ENCODE results near the gene R3HDM1. TPM values are rescaled to one million over a fixed set of nuclear protein-coding genes. Genes with fewer than 3 reads are reported as not detected.

The R3HDM1 gene
- total RNA-seq, 1 experiment from 2014 or later: 52.4 TPM

DNA sequence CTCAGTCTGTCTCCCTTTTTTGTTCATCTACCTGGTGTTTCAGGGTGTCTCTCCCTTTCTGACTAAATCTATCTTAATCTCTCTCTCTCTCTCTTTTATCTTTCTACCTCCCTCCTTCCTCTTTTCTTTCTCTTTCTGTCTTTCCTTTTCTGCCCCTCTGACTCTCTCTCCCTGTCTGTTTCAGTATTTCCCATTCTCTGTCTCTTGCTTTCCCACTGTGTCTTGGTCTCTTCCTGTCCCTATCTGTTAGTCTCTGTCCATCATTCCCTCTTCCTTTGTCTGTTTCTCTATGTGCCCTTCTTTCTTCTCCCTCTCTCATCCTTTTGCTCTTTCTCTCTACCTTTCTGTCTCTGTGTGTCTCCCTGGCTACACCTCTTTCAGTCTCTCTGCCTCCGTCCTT is 56.7 kb downstream of the R3HDM1 start:
- BruUV-seq (replicated peaks): no TSS peak
- Mint-ChIP-seq H3K36me3 (ENCODE audit: insufficient read depth, unreplicated experiment) (no peaks in the 10 kb centered on the region), H3K27me3 (ENCODE audit: insufficient read depth, unreplicated experiment) (no peaks in the 10 kb centered on the region), H3K9me3 (ENCODE audit: unreplicated experiment) (no peaks in the 10 kb centered on the region), H3K4me1 (ENCODE audit: insufficient read depth, unreplicated experiment) (no peaks in the 10 kb centered on the region), H3K4me3 (ENCODE audit: unreplicated experiment) (no peak overlapping the region), H3K27ac (ENCODE audit: low read depth, unreplicated experiment) (no peak overlapping the region)
- TF ChIP-seq, protein P1, sequence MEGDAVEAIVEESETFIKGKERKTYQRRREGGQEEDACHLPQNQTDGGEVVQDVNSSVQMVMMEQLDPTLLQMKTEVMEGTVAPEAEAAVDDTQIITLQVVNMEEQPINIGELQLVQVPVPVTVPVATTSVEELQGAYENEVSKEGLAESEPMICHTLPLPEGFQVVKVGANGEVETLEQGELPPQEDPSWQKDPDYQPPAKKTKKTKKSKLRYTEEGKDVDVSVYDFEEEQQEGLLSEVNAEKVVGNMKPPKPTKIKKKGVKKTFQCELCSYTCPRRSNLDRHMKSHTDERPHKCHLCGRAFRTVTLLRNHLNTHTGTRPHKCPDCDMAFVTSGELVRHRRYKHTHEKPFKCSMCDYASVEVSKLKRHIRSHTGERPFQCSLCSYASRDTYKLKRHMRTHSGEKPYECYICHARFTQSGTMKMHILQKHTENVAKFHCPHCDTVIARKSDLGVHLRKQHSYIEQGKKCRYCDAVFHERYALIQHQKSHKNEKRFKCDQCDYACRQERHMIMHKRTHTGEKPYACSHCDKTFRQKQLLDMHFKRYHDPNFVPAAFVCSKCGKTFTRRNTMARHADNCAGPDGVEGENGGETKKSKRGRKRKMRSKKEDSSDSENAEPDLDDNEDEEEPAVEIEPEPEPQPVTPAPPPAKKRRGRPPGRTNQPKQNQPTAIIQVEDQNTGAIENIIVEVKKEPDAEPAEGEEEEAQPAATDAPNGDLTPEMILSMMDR (IDR thresholded peaks at IDR 0.05; ENCODE audit: unreplicated experiment): no peak
- DNase-seq (ENCODE audit: unreplicated experiment): no peak
- ChIA-PET CTCF (no interaction called here), POLR2A (interaction anchor here (0.5 to 0.7 kb wide), 2 partner anchors 57 to 456 kb away, joined by 3 read pairs; partner anchors contain the start of genes R3HDM1 and ZRANB3)
- intact Hi-C loops (cut with micrococcal nuclease): loop anchor here (10.0 kb wide), 1 partner anchor 93 kb away; no protein-coding TSS in a partner anchor

DNA sequence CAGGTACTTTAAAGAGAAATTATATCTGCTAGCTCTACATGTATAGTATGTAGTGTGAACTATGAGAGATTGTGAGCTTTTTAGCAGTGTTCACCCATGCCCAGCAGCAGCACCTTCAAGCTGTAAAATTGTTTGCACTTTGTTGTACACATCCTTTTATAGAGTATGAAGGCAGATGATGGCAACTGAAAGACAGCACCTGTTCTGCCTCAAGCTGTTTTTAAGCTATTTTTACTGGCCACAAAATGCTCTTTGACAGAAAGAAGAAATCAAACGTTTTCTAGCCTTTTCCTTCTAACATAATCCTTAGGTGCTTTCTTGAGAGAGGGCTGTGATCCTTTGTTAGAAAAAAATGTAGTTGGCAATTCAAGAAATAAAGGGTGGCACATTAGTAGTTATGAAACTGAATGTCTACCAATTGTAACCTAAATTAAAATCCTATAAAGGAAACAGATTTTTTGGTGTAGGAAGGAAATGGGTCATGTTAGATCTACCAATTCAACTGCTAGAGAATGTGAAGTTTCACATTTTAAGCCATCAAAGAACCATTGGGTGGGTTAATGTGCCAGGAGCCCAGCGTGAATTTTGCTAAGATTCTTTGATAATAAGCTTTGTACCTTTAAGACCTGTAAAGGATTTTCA is 59.5 kb downstream of the R3HDM1 start:
- intact Hi-C loops (cut with micrococcal nuclease): no loop called here
- ChIA-PET CTCF (interaction anchor here (0.6 to 1.2 kb wide), 4 partner anchors 10 to 587 kb away, joined by 3 to 6 read pairs (median 4); no protein-coding TSS in a partner anchor), POLR2A (interaction anchor here (0.5 kb wide), 1 partner anchor 572 kb away, joined by 3 read pairs; no protein-coding TSS in a partner anchor)
- TF ChIP-seq, protein P1 (IDR thresholded peaks at IDR 0.05; ENCODE audit: unreplicated experiment): no peak
- Mint-ChIP-seq H3K27ac (ENCODE audit: low read depth, unreplicated experiment) (no peak overlapping the region), H3K4me1 (ENCODE audit: insufficient read depth, unreplicated experiment) (no peaks in the 10 kb centered on the region), H3K36me3 (ENCODE audit: insufficient read depth, unreplicated experiment) (no peaks in the 10 kb centered on the region), H3K9me3 (ENCODE audit: unreplicated experiment) (no peaks in the 10 kb centered on the region), H3K4me3 (ENCODE audit: unreplicated experiment) (no peak overlapping the region), H3K27me3 (ENCODE audit: insufficient read depth, unreplicated experiment) (no peaks in the 10 kb centered on the region)
- no TSS peak for BruUV-seq (replicated peaks)
- DNase-seq (ENCODE audit: unreplicated experiment): no peak

DNA sequence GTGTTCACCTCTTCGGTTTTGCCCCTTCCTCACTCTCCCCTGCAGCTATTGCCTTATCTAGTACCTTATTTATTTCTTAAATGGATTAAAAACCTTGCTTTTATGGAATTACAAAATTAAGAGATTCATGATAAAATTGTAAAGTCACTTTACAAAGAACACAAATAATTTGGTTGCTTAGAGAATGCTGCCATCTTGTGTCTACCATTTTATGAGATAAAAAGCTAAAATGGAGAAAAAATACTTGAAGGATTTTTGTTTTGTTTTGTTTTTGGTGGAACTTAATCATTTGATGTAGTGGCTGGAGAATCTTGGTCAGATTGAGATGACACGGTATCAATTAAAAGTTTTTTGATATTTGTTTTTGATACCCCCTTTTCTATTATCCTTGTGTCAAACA is 69.6 kb downstream of the R3HDM1 start:
- ChIA-PET CTCF (interaction anchor here (0.7 to 2.1 kb wide), 4 partner anchors 10 to 597 kb away, joined by 3 to 8 read pairs (median 3); no protein-coding TSS in a partner anchor), POLR2A (no interaction called here)
- TF ChIP-seq, protein P1 (IDR thresholded peaks at IDR 0.05; ENCODE audit: unreplicated experiment): no peak
- Mint-ChIP-seq H3K27ac (ENCODE audit: low read depth, unreplicated experiment) (peak overlapping the region; percentile 29), H3K27me3 (ENCODE audit: insufficient read depth, unreplicated experiment) (no peaks in the 10 kb centered on the region), H3K4me1 (ENCODE audit: insufficient read depth, unreplicated experiment) (no peaks in the 10 kb centered on the region), H3K36me3 (ENCODE audit: insufficient read depth, unreplicated experiment) (peaks cover 32% of the 10 kb centered on the region), H3K9me3 (ENCODE audit: unreplicated experiment) (no peaks in the 10 kb centered on the region), H3K4me3 (ENCODE audit: unreplicated experiment) (no peak overlapping the region)
- no TSS peak for BruUV-seq (replicated peaks)
- intact Hi-C loops (cut with micrococcal nuclease): loop anchor here (1.0 to 5.0 kb wide), 2 partner anchors 128 to 599 kb away; no protein-coding TSS in a partner anchor
- peak; percentile 5 for DNase-seq (ENCODE audit: unreplicated experiment)

DNA sequence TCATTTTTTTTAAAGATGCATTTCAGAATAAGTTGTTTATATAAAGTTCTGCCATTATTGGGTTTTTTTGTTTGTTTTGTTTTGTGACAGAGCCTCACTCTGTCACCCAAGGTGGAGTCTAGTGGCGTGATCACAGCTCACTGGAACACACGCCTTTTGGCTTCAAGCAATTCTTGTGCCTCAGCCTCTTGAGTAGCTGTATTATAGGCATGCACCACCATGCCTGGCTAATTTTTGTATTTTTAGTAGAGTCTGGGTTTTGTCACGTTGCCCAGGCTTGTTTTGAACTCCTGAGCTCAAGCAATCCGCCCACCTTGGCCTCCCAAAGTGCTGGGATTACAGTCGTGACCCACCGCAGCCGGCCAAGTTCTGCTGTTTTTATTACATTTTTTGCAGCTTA is 72.3 kb downstream of the R3HDM1 start:
- H3K4me1 Mint-ChIP-seq (ENCODE audit: insufficient read depth, unreplicated experiment): peaks cover 5% of the 10 kb centered on the region
- BruUV-seq (replicated peaks): no TSS peak
- no peak for DNase-seq (ENCODE audit: unreplicated experiment)
- H3K36me3 Mint-ChIP-seq (ENCODE audit: insufficient read depth, unreplicated experiment): peaks cover 33% of the 10 kb centered on the region
- ChIA-PET POLR2A (interaction anchor here (0.7 kb wide), 1 partner anchor 16 kb away, joined by 3 read pairs; no protein-coding TSS in a partner anchor), CTCF (interaction anchor here (0.7 to 3.1 kb wide), 3 partner anchors 18 to 1732 kb away, joined by 3 to 16 read pairs (median 4); no protein-coding TSS in a partner anchor)
- TF ChIP-seq, protein P1 (IDR thresholded peaks at IDR 0.05; ENCODE audit: unreplicated experiment): no peak
- intact Hi-C loops (cut with micrococcal nuclease): loop anchor here (5.0 kb wide), 1 partner anchor 601 kb away; no protein-coding TSS in a partner anchor
- H3K27me3 Mint-ChIP-seq (ENCODE audit: insufficient read depth, unreplicated experiment): no peaks in the 10 kb centered on the region
- H3K4me3 Mint-ChIP-seq (ENCODE audit: unreplicated experiment): no peak overlapping the region
- no peaks in the 10 kb centered on the region for H3K9me3 Mint-ChIP-seq (ENCODE audit: unreplicated experiment)
- H3K27ac Mint-ChIP-seq (ENCODE audit: low read depth, unreplicated experiment): no peak overlapping the region

Data from MCF 10A (cell line).